Liver (tissue), 9 donors: ENCODE measurements around the gene C12orf57. TPM values are rescaled to one million over a fixed set of nuclear protein-coding genes. Genes with fewer than 3 reads are reported as not detected.

Experiments used
- DNase-seq: peaks from one replicate; pipeline ENCODE4 v3.0.0-alpha.2; 2017; ENCODE audit warnings: low spot score
- H3K27ac ChIP-seq, 2 donors: one replicate each; pipeline ENCODE4 v1.7.0; 2013; ENCODE audit warnings: inconsistent platforms in 2 of 2, low read length in 2 of 2, control low read depth in 1 of 2, low read depth in 1 of 2, mild to moderate bottlenecking in 1 of 2
- H3K27me3 ChIP-seq, 4 donors: one replicate each; pipeline versions ENCODE4 v1.6.1 to v1.7.0; 2013; ENCODE audit warnings: low read length in 3 of 4, inconsistent platforms in 1 of 4, mild to moderate bottlenecking in 1 of 4, moderate library complexity in 1 of 4; ENCODE audit not compliant: control insufficient read depth in 4 of 4, insufficient read depth in 4 of 4
- H3K36me3 ChIP-seq, 4 donors: one replicate each; pipeline versions ENCODE4 v1.6.1 to v1.7.0; 2013; ENCODE audit warnings: low read length in 3 of 4, mild to moderate bottlenecking in 3 of 4, low read depth in 1 of 4, moderate library complexity in 1 of 4; ENCODE audit not compliant: control insufficient read depth in 4 of 4, insufficient read depth in 3 of 4
- H3K4me1 ChIP-seq, 4 donors: one replicate each; pipeline versions ENCODE4 v1.6.1 to v1.7.0; 2013; ENCODE audit warnings: low read length in 3 of 4, mild to moderate bottlenecking in 3 of 4, moderate library complexity in 1 of 4; ENCODE audit not compliant: control insufficient read depth in 4 of 4, insufficient read depth in 4 of 4
- H3K4me3 ChIP-seq, 3 donors: one replicate each; pipeline versions ENCODE4 v1.6.1 to v1.7.0; 2013; ENCODE audit warnings: low read length in 3 of 3, control low read depth in 1 of 3, low read depth in 1 of 3, mild to moderate bottlenecking in 1 of 3
- H3K9ac ChIP-seq, 2 donors: one replicate each; pipeline ENCODE4 v1.7.0; 2013; ENCODE audit warnings: low read length in 2 of 2, mild to moderate bottlenecking in 2 of 2, moderate library complexity in 2 of 2, control low read depth in 1 of 2, low read depth in 1 of 2
- H3K9me3 ChIP-seq, 4 donors: one replicate each; pipeline versions ENCODE4 v1.6.1 to v1.7.0; 2013; ENCODE audit warnings: low read length in 3 of 4; ENCODE audit not compliant: control insufficient read depth in 4 of 4
- EGR1 ChIP-seq, 2 donors: IDR thresholded peaks; 2 replicates each; pipeline ENCODE4 v1.6.1; 2016 to 2018; ENCODE audit warnings: antibody characterized with exemption in 2 of 2, low read depth in 2 of 2
- FOXA1 ChIP-seq: IDR thresholded peaks from 2 replicates; pipeline ENCODE4 v1.6.1; 2016; ENCODE audit warnings: antibody characterized with exemption
- FOXA2 ChIP-seq: IDR thresholded peaks from 2 replicates; pipeline ENCODE4 v1.6.1; 2016; ENCODE audit warnings: antibody characterized with exemption
- GABPA ChIP-seq, 2 donors: IDR thresholded peaks in 1 of 2; conservative IDR thresholded peaks in 1 of 2; 2 replicates each; pipeline ENCODE4 v1.6.1; 2016; ENCODE audit warnings: antibody characterized with exemption in 2 of 2, mild to moderate bottlenecking in 1 of 2, moderate library complexity in 1 of 2
- HNF4A ChIP-seq, 2 donors: conservative IDR thresholded peaks; 2 replicates each; pipeline ENCODE4 v1.6.1; 2016; ENCODE audit warnings: antibody characterized with exemption in 2 of 2, mild to moderate bottlenecking in 2 of 2
- HNF4G ChIP-seq: IDR thresholded peaks from 2 replicates; pipeline ENCODE4 v1.6.1; 2016; ENCODE audit warnings: antibody characterized with exemption
- JUND ChIP-seq, 2 donors: IDR thresholded peaks; 2 replicates each; pipeline ENCODE4 v1.6.1; 2016; ENCODE audit warnings: antibody characterized with exemption in 2 of 2
- NR2F2 ChIP-seq: IDR thresholded peaks from 2 replicates; pipeline ENCODE4 v1.6.1; 2016; ENCODE audit warnings: antibody characterized with exemption
- RAD21 ChIP-seq, 2 donors: IDR thresholded peaks; 2 replicates each; pipeline ENCODE4 v1.6.1; 2016; ENCODE audit warnings: antibody characterized with exemption in 2 of 2, mild to moderate bottlenecking in 2 of 2
- RXRA ChIP-seq, 2 donors: IDR thresholded peaks; 2 replicates each; pipeline ENCODE4 v1.6.1; 2017 to 2018; ENCODE audit warnings: antibody characterized with exemption in 2 of 2, mild to moderate bottlenecking in 1 of 2
- SP1 ChIP-seq: IDR thresholded peaks from 2 replicates; pipeline ENCODE4 v1.6.1; 2018; ENCODE audit warnings: antibody characterized with exemption, mild to moderate bottlenecking
- TAF1 ChIP-seq: conservative IDR thresholded peaks from 2 replicates; pipeline ENCODE4 v1.6.1; 2016; ENCODE audit warnings: antibody characterized with exemption, mild to moderate bottlenecking
- YY1 ChIP-seq: IDR thresholded peaks from 2 replicates; pipeline ENCODE4 v1.6.1; 2016; ENCODE audit warnings: antibody characterized with exemption, mild to moderate bottlenecking
- WGBS: extraction: QIAGEN DNeasy Blood & Tissue Kit; methylation state at CpG from one replicate; pipeline ENCODE4 v1.1.7; 2013; 5-methylcytosine and 5-hydroxymethylcytosine counted together
- polyA plus RNA-seq, 2 donors: library from polyadenylated mRNA; stranded (reverse) in 1 of 2; unstranded in 1 of 2; fragments of 200-250 nt in 1 of 2; fragments of >200 nt in 1 of 2; fragmentation: Nextera tagmentation in 1 of 2; extraction: Ambion mirVana in 1 of 2; gene quantifications; one replicate each; pipeline versions ENCODE4 v1.2.1 to v1.2.3, GENCODE V29; 2013 to 2015
- total RNA-seq, 2 donors: library from RNA; depleted of rRNA; stranded (reverse); fragments of >200 nt; gene quantifications; one replicate each; pipeline ENCODE4 v1.2.3, GENCODE V29; 2014
- TF ChIP-seq, protein P1 (sequence below): fragments of 150-350 bp; IDR thresholded peaks from 2 replicates; pipeline ENCODE4 v1.5.1; 2017; ENCODE audit warnings: improper control_type of control experiment, low read depth, low read length; ENCODE audit not compliant: missing input control
- TF ChIP-seq, protein P2 (sequence below): IDR thresholded peaks from 2 replicates; pipeline ENCODE4 v1.6.1; 2016; ENCODE audit warnings: antibody characterized with exemption
- TF ChIP-seq, protein P3 (sequence below): IDR thresholded peaks from 2 replicates; pipeline ENCODE4 v1.6.1; 2016; ENCODE audit warnings: antibody characterized with exemption, mild to moderate bottlenecking
- TF ChIP-seq, protein P4 (sequence below): IDR thresholded peaks from 2 replicates; pipeline ENCODE4 v1.6.1; 2016; ENCODE audit warnings: antibody characterized with exemption
- TF ChIP-seq, protein P5 (sequence below): IDR thresholded peaks from 2 replicates; pipeline ENCODE4 v1.6.1; 2016; ENCODE audit warnings: antibody characterized with exemption
- donor health status: healthy.
- donor health status: healthy.
- donor health status: healthy.
- donor health status: healthy.
- donor health status: healthy.

C12orf57 gene
- total and polyA plus RNA-seq, 4 donors = 49.2 to 193 (median 65.7) TPM

DNA sequence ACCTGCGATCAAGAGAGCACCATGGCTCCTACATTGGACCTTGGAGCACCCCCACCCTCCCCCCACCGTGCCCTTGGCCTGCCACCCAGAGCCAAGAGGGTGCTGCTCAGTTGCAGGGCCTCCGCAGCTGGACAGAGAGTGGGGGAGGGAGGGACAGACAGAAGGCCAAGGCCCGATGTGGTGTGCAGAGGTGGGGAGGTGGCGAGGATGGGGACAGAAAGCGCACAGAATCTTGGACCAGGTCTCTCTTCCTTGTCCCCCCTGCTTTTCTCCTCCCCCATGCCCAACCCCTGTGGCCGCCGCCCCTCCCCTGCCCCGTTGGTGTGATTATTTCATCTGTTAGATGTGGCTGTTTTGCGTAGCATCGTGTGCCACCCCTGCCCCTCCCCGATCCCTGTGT lies 2.0 kb upstream of the C12orf57 start:
- no peak for DNase-seq
- Histone ChIP-seq H3K9me3 (no peaks in the 10 kb centered on the region), H3K4me1 (peaks cover 19 to 63% (median 41%) of the 10 kb centered on the region in 4 donors), H3K36me3 (no peaks in the 10 kb centered on the region), H3K27me3 (no peaks in the 10 kb centered on the region), H3K4me3 (no peak overlapping the region), H3K27ac (peak overlapping the region in 1 of 2 donors; percentile 35), H3K9ac (no peak overlapping the region)
- WGBS = 74% methylated on average over 12 of the region's 12 CpGs
- TF ChIP-seq FOXA1 (no peak), TAF1 (no peak), HNF4A (conservative IDR thresholded peaks at IDR 0.05) (no peak), FOXA2 (no peak), YY1 (no peak), HNF4G (no peak), RAD21 (IDR thresholded peaks at IDR 0.05) (no peak), SP1 (no peak), NR2F2 (no peak), EGR1 (IDR thresholded peaks at IDR 0.05; ENCODE audit: low read depth in 2 of 2) (no peak), RXRA (IDR thresholded peaks at IDR 0.05) (no peak), JUND (IDR thresholded peaks at IDR 0.05) (no peak), GABPA (IDR thresholded peaks at IDR 0.05 in 1 of 2, conservative IDR thresholded peaks at IDR 0.05 in 1 of 2) (no peak)
- TF ChIP-seq, protein P1, sequence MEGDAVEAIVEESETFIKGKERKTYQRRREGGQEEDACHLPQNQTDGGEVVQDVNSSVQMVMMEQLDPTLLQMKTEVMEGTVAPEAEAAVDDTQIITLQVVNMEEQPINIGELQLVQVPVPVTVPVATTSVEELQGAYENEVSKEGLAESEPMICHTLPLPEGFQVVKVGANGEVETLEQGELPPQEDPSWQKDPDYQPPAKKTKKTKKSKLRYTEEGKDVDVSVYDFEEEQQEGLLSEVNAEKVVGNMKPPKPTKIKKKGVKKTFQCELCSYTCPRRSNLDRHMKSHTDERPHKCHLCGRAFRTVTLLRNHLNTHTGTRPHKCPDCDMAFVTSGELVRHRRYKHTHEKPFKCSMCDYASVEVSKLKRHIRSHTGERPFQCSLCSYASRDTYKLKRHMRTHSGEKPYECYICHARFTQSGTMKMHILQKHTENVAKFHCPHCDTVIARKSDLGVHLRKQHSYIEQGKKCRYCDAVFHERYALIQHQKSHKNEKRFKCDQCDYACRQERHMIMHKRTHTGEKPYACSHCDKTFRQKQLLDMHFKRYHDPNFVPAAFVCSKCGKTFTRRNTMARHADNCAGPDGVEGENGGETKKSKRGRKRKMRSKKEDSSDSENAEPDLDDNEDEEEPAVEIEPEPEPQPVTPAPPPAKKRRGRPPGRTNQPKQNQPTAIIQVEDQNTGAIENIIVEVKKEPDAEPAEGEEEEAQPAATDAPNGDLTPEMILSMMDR = no peak
- TF ChIP-seq, protein P2, sequence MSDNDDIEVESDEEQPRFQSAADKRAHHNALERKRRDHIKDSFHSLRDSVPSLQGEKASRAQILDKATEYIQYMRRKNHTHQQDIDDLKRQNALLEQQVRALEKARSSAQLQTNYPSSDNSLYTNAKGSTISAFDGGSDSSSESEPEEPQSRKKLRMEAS = no peak
- TF ChIP-seq, protein P3, sequence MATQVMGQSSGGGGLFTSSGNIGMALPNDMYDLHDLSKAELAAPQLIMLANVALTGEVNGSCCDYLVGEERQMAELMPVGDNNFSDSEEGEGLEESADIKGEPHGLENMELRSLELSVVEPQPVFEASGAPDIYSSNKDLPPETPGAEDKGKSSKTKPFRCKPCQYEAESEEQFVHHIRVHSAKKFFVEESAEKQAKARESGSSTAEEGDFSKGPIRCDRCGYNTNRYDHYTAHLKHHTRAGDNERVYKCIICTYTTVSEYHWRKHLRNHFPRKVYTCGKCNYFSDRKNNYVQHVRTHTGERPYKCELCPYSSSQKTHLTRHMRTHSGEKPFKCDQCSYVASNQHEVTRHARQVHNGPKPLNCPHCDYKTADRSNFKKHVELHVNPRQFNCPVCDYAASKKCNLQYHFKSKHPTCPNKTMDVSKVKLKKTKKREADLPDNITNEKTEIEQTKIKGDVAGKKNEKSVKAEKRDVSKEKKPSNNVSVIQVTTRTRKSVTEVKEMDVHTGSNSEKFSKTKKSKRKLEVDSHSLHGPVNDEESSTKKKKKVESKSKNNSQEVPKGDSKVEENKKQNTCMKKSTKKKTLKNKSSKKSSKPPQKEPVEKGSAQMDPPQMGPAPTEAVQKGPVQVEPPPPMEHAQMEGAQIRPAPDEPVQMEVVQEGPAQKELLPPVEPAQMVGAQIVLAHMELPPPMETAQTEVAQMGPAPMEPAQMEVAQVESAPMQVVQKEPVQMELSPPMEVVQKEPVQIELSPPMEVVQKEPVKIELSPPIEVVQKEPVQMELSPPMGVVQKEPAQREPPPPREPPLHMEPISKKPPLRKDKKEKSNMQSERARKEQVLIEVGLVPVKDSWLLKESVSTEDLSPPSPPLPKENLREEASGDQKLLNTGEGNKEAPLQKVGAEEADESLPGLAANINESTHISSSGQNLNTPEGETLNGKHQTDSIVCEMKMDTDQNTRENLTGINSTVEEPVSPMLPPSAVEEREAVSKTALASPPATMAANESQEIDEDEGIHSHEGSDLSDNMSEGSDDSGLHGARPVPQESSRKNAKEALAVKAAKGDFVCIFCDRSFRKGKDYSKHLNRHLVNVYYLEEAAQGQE = no peak
- TF ChIP-seq, protein P4, sequence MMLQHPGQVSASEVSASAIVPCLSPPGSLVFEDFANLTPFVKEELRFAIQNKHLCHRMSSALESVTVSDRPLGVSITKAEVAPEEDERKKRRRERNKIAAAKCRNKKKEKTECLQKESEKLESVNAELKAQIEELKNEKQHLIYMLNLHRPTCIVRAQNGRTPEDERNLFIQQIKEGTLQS = no peak
- TF ChIP-seq, protein P5, sequence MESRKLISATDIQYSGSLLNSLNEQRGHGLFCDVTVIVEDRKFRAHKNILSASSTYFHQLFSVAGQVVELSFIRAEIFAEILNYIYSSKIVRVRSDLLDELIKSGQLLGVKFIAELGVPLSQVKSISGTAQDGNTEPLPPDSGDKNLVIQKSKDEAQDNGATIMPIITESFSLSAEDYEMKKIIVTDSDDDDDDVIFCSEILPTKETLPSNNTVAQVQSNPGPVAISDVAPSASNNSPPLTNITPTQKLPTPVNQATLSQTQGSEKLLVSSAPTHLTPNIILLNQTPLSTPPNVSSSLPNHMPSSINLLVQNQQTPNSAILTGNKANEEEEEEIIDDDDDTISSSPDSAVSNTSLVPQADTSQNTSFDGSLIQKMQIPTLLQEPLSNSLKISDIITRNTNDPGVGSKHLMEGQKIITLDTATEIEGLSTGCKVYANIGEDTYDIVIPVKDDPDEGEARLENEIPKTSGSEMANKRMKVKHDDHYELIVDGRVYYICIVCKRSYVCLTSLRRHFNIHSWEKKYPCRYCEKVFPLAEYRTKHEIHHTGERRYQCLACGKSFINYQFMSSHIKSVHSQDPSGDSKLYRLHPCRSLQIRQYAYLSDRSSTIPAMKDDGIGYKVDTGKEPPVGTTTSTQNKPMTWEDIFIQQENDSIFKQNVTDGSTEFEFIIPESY = no peak
